Effector CD8-positive, alpha-beta T cell (primary cell): Measurements from ENCODE around the gene LMBR1.
A peak's percentile ranks its signal among the peaks of the same experiment; 100 is the strongest.
"Not testable (repeated sequence)": the region's sequence is repeated elsewhere in the genome, so short reads cannot be mapped to it uniquely, and the experiment has no call there.

Experiments used
- DNase-seq: peaks from one replicate; lab custom pipeline; 2025; lab: John Stamatoyannopoulos, UW

Gene LMBR1

GRCh38 chr7:156906200-156906649 lies 13.2 kb upstream of the LMBR1 start:
- DNase-seq: no peak

GRCh38 chr7:156903232-156903909 lies 10.4 kb upstream of the LMBR1 start:
- DNase-seq: peak; percentile 8

GRCh38 chr7:156900093-156900492 lies 7.1 kb upstream of the LMBR1 start:
- not testable (repeated sequence) for DNase-seq

GRCh38 chr7:156898938-156899337 lies 6.0 kb upstream of the LMBR1 start:
- DNase-seq: no peak

GRCh38 chr7:156897673-156898072 lies 4.7 kb upstream of the LMBR1 start:
- DNase-seq: no peak

- no peak for DNase-seq
Measured at GRCh38 chr7:156896388-156897022, 3.5 kb upstream of the LMBR1 start.

GRCh38 chr7:156895024-156895780 lies 2.2 kb upstream of the LMBR1 start:
- DNase-seq: no peak

GRCh38 chr7:156892081-156892800 lies 742 bp downstream of the LMBR1 start:
- DNase-seq: peak; percentile 50

- no peak for DNase-seq
Measured at GRCh38 chr7:156889746-156890145, 3.2 kb downstream of the LMBR1 start.

- DNase-seq: no peak
Measured at GRCh38 chr7:156889089-156889488, 3.9 kb downstream of the LMBR1 start.

- no peak for DNase-seq
Measured at GRCh38 chr7:156886020-156886795, 6.8 kb downstream of the LMBR1 start.

GRCh38 chr7:156881679-156882078 lies 11.3 kb downstream of the LMBR1 start:
- no peak for DNase-seq

GRCh38 chr7:156875766-156876165 lies 17.2 kb downstream of the LMBR1 start:
- no peak for DNase-seq

GRCh38 chr7:156868363-156868762 lies 24.6 kb downstream of the LMBR1 start:
- DNase-seq: not testable (repeated sequence)

GRCh38 chr7:156865493-156865892 lies 27.5 kb downstream of the LMBR1 start:
- DNase-seq: no peak

- DNase-seq: not testable (repeated sequence)
Measured at GRCh38 chr7:156862022-156862421, 31.0 kb downstream of the LMBR1 start.

GRCh38 chr7:156861212-156861611 lies 31.8 kb downstream of the LMBR1 start:
- no peak for DNase-seq

- DNase-seq: not testable (repeated sequence)
Measured at GRCh38 chr7:156860099-156860498, 32.9 kb downstream of the LMBR1 start.

GRCh38 chr7:156858523-156858922 lies 34.5 kb downstream of the LMBR1 start:
- DNase-seq: no peak

GRCh38 chr7:156857757-156858156 lies 35.2 kb downstream of the LMBR1 start:
- DNase-seq: no peak

- no peak for DNase-seq
Measured at GRCh38 chr7:156854654-156855053, 38.3 kb downstream of the LMBR1 start.
